Colonic mucosa (tissue), 4 donors: ENCODE data around the gene HTRA3. TPM values are rescaled to one million over a fixed set of nuclear protein-coding genes. Genes with fewer than 3 reads are reported as not detected.

Experiments used
- DNase-seq: peaks from one replicate; pipeline ENCODE4 v3.0.0-alpha.2; 2020
- H3K27ac ChIP-seq: fragments of 200-600 bp; one replicate; pipeline ENCODE4 v1.8.0; 2021
- H3K27me3 ChIP-seq: fragments of 200-600 bp; one replicate; pipeline ENCODE4 v1.8.0; 2021
- H3K36me3 ChIP-seq: fragments of 200-600 bp; one replicate; pipeline ENCODE4 v1.8.0; 2021
- H3K4me1 ChIP-seq: fragments of 200-600 bp; one replicate; pipeline ENCODE4 v1.8.0; 2021; ENCODE audit warnings: mild to moderate bottlenecking
- H3K4me3 ChIP-seq: fragments of 200-600 bp; one replicate; pipeline ENCODE4 v1.8.0; 2021
- H3K9ac ChIP-seq, 2 donors: one replicate each; pipeline ENCODE4 v1.7.0; 2013; ENCODE audit warnings: control low read depth in 2 of 2, low read depth in 2 of 2, low read length in 2 of 2
- H3K9me3 ChIP-seq: fragments of 200-600 bp; one replicate; pipeline ENCODE4 v1.8.0; 2021
- intact Hi-C: fragments of 100-400 bp; cut with DNase I; formaldehyde crosslinking; loops from one replicate; pipeline ENCODE4 v1.14.1; 2022
- total RNA-seq, 2 donors: library from RNA; stranded (reverse); fragmentation: NEBNext Ultra II Directional in 1 of 2; extraction: Animal tissue kit (Norgen Biotek cat#: 25700) in 1 of 2; gene quantifications; one replicate each; pipeline ENCODE4 v1.2.1, GENCODE V29; 2021
- TF ChIP-seq, protein P1 (sequence below): fragments of 200-600 bp; IDR thresholded peaks from one replicate; pipeline ENCODE4 v1.8.0; 2022; ENCODE audit warnings: antibody characterized with exemption, mild to moderate bottlenecking
- donor health status: healthy.
- donor health status: DM: no; HTN: no; CAD: no.
- donor health status: DM: no; HTN: no; CAD: no.

The HTRA3 gene
- total RNA-seq, 2 donors from 2014 or later = 1.3 to 5.0 TPM

DNA sequence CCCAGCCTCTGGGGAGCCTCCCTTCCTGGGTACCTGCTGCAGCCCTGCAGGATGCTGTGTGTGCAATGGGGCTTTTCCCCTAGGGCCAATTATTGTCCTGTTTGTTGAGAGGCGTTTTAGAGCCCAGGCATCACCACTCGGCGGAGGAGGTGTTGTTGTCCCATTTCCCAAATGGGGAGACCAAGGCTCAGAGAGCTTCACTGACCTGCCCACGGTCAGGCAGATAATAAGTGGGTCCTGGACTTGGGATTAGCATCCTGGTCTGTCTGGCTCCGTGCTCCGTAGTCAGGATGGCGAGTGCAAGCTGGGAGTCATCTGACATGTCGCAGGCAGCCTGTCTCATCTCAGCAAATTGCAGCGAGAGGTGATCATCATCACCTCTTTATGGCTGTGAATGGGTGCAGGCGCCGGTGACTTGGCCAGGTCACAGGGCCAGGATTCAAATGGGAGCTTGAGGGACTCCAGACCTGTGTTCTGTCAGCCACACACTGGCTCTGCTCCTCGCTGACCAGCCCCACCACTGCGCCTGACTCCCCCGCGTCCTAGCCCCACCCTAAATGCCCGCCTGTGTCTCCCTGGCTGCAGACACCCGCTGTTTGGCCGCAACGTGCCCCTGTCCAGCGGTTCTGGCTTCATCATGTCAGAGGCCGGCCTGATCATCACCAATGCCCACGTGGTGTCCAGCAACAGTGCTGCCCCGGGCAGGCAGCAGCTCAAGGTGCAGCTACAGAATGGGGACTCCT lies 16.6 kb downstream of the HTRA3 start:
- no peak overlapping the region for H3K4me3 ChIP-seq
- H3K9ac ChIP-seq = no peak overlapping the region
- TF ChIP-seq, protein P1, sequence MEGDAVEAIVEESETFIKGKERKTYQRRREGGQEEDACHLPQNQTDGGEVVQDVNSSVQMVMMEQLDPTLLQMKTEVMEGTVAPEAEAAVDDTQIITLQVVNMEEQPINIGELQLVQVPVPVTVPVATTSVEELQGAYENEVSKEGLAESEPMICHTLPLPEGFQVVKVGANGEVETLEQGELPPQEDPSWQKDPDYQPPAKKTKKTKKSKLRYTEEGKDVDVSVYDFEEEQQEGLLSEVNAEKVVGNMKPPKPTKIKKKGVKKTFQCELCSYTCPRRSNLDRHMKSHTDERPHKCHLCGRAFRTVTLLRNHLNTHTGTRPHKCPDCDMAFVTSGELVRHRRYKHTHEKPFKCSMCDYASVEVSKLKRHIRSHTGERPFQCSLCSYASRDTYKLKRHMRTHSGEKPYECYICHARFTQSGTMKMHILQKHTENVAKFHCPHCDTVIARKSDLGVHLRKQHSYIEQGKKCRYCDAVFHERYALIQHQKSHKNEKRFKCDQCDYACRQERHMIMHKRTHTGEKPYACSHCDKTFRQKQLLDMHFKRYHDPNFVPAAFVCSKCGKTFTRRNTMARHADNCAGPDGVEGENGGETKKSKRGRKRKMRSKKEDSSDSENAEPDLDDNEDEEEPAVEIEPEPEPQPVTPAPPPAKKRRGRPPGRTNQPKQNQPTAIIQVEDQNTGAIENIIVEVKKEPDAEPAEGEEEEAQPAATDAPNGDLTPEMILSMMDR = no peak
- no peaks in the 10 kb centered on the region for H3K36me3 ChIP-seq
- no peaks in the 10 kb centered on the region for H3K4me1 ChIP-seq
- no peak for DNase-seq
- no peaks in the 10 kb centered on the region for H3K9me3 ChIP-seq
- no peak overlapping the region for H3K27ac ChIP-seq
- intact Hi-C loops = no loop called here
- H3K27me3 ChIP-seq = no peaks in the 10 kb centered on the region

DNA sequence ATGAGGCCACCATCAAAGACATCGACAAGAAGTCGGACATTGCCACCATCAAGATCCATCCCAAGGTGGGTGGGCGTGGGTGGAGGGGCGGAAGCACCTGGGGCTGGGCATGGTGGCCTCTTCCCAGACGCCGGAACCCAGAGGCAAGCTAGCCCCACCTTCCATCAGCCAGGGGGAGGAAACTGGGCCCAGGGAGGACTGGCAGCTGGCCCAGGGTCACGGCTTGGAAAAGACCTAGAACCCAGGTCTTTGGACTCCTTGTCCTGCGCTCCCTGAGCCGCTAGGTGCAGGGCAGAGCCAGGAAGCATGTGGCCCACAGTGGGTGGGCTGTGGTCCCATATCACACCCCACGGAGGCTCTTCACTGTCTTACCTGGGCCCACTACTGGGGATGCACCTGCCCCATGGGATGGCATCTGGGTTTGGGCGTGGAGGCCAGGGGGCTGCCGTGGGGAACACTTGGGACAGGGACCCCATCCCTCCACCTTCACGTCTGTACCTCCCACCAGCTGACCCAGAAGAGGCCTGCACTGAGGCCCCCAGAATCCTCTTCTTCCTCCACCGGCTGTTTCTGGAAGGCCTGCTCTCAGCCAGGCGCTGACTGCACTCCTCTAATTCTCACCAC lies 17.3 kb downstream of the HTRA3 start:
- no peaks in the 10 kb centered on the region for H3K4me1 ChIP-seq
- no peaks in the 10 kb centered on the region for H3K36me3 ChIP-seq
- no peaks in the 10 kb centered on the region for H3K9me3 ChIP-seq
- H3K4me3 ChIP-seq = no peak overlapping the region
- no peak for DNase-seq
- no peak overlapping the region for H3K9ac ChIP-seq
- no peaks in the 10 kb centered on the region for H3K27me3 ChIP-seq
- no peak overlapping the region for H3K27ac ChIP-seq
- TF ChIP-seq, protein P1 = no peak
- intact Hi-C loops = no loop called here

DNA sequence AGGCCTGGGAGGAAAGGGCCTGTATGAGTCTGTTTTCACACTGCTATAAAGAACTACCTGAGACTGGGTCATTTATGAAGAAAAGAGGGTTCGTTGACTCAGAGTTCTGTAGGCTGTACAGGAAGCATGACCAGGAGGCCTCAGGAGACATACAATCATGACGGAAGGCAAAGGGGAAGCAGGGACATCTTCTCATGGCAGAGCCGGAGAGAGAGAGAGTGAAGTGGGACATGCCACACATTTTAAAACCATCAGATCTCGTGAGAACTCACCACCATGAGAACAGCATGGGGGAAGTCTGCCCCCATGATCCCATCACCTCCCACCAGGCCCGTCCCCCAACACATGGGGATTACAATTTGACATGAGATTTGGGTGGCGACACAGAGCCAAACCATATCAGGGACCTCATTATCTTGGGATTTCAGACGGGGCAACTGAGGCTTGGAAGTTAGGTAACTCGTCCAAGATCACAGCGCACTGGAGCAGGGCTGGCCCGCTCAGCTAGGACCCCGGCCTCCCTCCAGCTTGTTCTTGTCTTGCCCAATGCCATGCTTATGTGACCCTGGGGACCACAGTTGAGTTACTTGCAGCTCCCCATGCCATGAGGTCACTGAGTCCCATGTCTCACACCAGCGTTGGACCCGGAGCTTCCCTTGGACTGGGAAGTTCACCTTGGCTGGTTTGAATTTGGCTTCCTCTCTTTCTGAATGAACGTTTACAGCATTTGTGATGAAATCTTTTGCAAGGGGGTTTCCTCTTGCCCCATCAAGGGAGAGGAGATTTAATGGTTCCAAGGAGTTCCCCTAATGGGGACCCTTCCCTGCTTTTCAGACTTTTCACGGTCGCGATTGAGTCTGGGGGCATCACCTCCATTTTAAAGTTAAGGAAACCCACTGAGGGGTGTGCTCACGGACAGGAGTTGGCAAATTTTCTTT lies 18.1 kb downstream of the HTRA3 start:
- Histone ChIP-seq H3K4me3 (no peak overlapping the region), H3K27me3 (no peaks in the 10 kb centered on the region), H3K4me1 (no peaks in the 10 kb centered on the region), H3K9ac (no peak overlapping the region), H3K36me3 (no peaks in the 10 kb centered on the region), H3K9me3 (no peaks in the 10 kb centered on the region), H3K27ac (no peak overlapping the region)
- no peak for DNase-seq
- TF ChIP-seq, protein P1 = no peak
- intact Hi-C loops = no loop called here

DNA sequence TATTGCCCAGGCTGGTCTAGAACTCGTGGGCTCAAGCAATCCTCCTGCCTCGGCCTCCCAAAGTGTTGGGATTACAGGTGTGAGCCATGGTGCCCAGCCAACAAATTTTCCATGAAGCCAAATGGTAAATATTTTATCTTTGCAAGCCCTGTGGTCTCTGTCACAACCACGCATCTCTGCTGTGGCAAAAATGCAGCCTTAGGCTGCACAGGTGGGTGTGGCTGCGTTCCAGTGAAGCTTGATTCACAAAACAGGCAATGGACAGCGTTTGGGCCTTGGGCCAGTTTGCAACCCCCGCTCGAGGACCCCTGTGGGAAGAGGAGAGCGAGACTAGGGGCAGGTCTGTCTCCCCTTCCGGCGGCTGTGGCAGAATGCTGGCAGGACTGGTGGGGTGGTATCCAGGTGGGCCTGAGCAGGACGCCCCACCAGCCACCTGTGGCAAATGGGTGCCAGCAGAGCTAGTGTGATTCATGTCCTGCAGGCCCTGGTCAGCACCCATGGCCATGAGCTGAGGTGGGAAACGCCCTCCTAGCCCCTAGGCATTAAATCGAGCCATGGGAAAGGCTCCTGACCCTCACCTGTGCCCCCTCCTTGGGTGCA lies 19.7 kb downstream of the HTRA3 start:
- intact Hi-C loops = no loop called here
- H3K4me1 ChIP-seq = no peaks in the 10 kb centered on the region
- TF ChIP-seq, protein P1 = no peak
- no peaks in the 10 kb centered on the region for H3K27me3 ChIP-seq
- no peak overlapping the region for H3K27ac ChIP-seq
- no peaks in the 10 kb centered on the region for H3K9me3 ChIP-seq
- H3K4me3 ChIP-seq = no peak overlapping the region
- H3K36me3 ChIP-seq = no peaks in the 10 kb centered on the region
- no peak for DNase-seq
- H3K9ac ChIP-seq = no peak overlapping the region
